ENCODE data around the gene GLI2. TPM values are rescaled to one million over a fixed set of nuclear protein-coding genes. Genes with fewer than 3 reads are reported as not detected.

GLI2 gene
- polyA plus RNA-seq, 3 donors: not detected

GRCh38 chr2:120774557-120775160, 39.0 kb downstream of the GLI2 start:
- no peak overlapping the region for H2AFZ ChIP-seq (ENCODE audit: insufficient read depth, low read depth, low read length, poor library complexity, severe bottlenecking)
- H3K9ac ChIP-seq (ENCODE audit: insufficient read depth, low read length, poor library complexity, severe bottlenecking): no peak overlapping the region
- H3K4me3 ChIP-seq (replicated peaks in 1 of 3; ENCODE audit: low read depth in 2 of 3, low read length in 3 of 3): no peak overlapping the region
- H3K27ac Mint-ChIP-seq: peak overlapping the region in 1 of 7 donors; percentile 57
- H3K27ac ChIP-seq (ENCODE audit: low read depth in 1 of 2, low read length in 2 of 2): no peak overlapping the region
- H3K36me3 Mint-ChIP-seq: no peaks in the 10 kb centered on the region
- no peaks in the 10 kb centered on the region for H3K79me2 ChIP-seq (ENCODE audit: insufficient read depth, low read length)
- no peak overlapping the region for H3K4me2 ChIP-seq (replicated peaks; ENCODE audit: extremely low read depth, low read length, poor library complexity, severe bottlenecking)
- no peaks in the 10 kb centered on the region for H3K27me3 ChIP-seq (ENCODE audit: control insufficient read depth in 2 of 2, insufficient read depth in 2 of 2, low read length in 2 of 2)
- no peaks in the 10 kb centered on the region for H3K36me3 ChIP-seq (replicated peaks in 1 of 2; ENCODE audit: control insufficient read depth in 1 of 2, insufficient read depth in 2 of 2, low read length in 2 of 2)
- no peak for DNase-seq
- H4K20me1 ChIP-seq (ENCODE audit: insufficient read depth, low read length): no peaks in the 10 kb centered on the region
- WGBS (ENCODE audit: insufficient coverage): no CpG with 5 or more reads among the region's 5 CpGs
- H3K27me3 Mint-ChIP-seq (ENCODE audit: low read depth in 3 of 3): peaks cover 0 to 2% (median 0%) of the 10 kb centered on the region in 3 donors
- H3K4me1 Mint-ChIP-seq: no peaks in the 10 kb centered on the region
- H3K4me1 ChIP-seq (ENCODE audit: control insufficient read depth in 1 of 2, insufficient read depth in 2 of 2, low read length in 2 of 2): no peaks in the 10 kb centered on the region
- H3K9me3 ChIP-seq (replicated peaks in 1 of 2; ENCODE audit: control insufficient read depth in 1 of 2, insufficient read depth in 1 of 2, low read length in 2 of 2): no peaks in the 10 kb centered on the region
- no peaks in the 10 kb centered on the region for H3K9me3 Mint-ChIP-seq
- H3K4me3 Mint-ChIP-seq: no peak overlapping the region
- intact Hi-C loops (cut with micrococcal nuclease): no loop called here
- TF ChIP-seq CTCF (IDR thresholded peaks at IDR 0.05): no peak

DNA sequence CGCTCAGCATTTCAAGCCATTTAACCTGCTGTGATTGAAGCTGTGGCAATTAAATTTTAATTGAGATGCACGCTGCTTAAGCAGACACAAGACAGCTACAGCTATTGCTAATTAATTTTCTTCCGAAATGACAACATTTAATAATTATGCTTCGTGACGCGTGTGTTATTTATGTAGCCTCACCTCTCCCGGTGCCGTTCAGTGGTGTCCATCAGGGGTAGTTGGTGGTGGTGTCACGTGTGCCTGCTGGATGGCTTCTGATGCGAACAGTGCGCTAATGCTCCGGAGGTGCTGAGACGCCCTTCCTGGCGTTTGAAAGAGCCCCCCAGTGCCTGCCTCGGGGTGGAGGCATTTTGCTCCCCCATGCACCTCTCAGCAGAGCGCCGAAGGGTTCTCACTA, 39.5 kb downstream of the GLI2 start:
- no peaks in the 10 kb centered on the region for H4K20me1 ChIP-seq (ENCODE audit: insufficient read depth, low read length)
- Mint-ChIP-seq H3K9me3 (no peaks in the 10 kb centered on the region), H3K4me1 (no peaks in the 10 kb centered on the region), H3K36me3 (no peaks in the 10 kb centered on the region), H3K4me3 (no peak overlapping the region), H3K27ac (no peak overlapping the region), H3K27me3 (ENCODE audit: low read depth in 3 of 3) (peaks cover 0 to 2% (median 0%) of the 10 kb centered on the region in 3 donors)
- intact Hi-C loops (cut with micrococcal nuclease): no loop called here
- H3K9me3 ChIP-seq (replicated peaks in 1 of 2; ENCODE audit: control insufficient read depth in 1 of 2, insufficient read depth in 1 of 2, low read length in 2 of 2): no peaks in the 10 kb centered on the region
- DNase-seq: no peak
- no peak overlapping the region for H3K9ac ChIP-seq (ENCODE audit: insufficient read depth, low read length, poor library complexity, severe bottlenecking)
- H2AFZ ChIP-seq (ENCODE audit: insufficient read depth, low read depth, low read length, poor library complexity, severe bottlenecking): no peak overlapping the region
- no peaks in the 10 kb centered on the region for H3K4me1 ChIP-seq (ENCODE audit: control insufficient read depth in 1 of 2, insufficient read depth in 2 of 2, low read length in 2 of 2)
- H3K27ac ChIP-seq (ENCODE audit: low read depth in 1 of 2, low read length in 2 of 2): no peak overlapping the region
- H3K4me2 ChIP-seq (replicated peaks; ENCODE audit: extremely low read depth, low read length, poor library complexity, severe bottlenecking): no peak overlapping the region
- no peaks in the 10 kb centered on the region for H3K36me3 ChIP-seq (replicated peaks in 1 of 2; ENCODE audit: control insufficient read depth in 1 of 2, insufficient read depth in 2 of 2, low read length in 2 of 2)
- no peaks in the 10 kb centered on the region for H3K79me2 ChIP-seq (ENCODE audit: insufficient read depth, low read length)
- no peak for TF ChIP-seq CTCF (IDR thresholded peaks at IDR 0.05)
- WGBS (ENCODE audit: insufficient coverage): 87% methylated on average over 11 of the region's 17 CpGs
- H3K4me3 ChIP-seq (replicated peaks in 1 of 3; ENCODE audit: low read depth in 2 of 3, low read length in 3 of 3): no peak overlapping the region
- no peaks in the 10 kb centered on the region for H3K27me3 ChIP-seq (ENCODE audit: control insufficient read depth in 2 of 2, insufficient read depth in 2 of 2, low read length in 2 of 2)

All from CD14-positive monocyte (primary cell).